H4 (cell line): ENCODE data around the gene STAMBP. TPM values are rescaled to one million over a fixed set of nuclear protein-coding genes. Genes with fewer than 3 reads are reported as not detected.
"Not testable (repeated sequence)": the region's sequence is repeated elsewhere in the genome, so short reads cannot be mapped to it uniquely, and the experiment has no call there.

Experiments
- DNase-seq: peaks from one replicate; pipeline ENCODE4 v3.0.0-alpha.2; 2015; ENCODE audit warnings: low spot score
- total RNA-seq: library from RNA; depleted of rRNA; stranded (reverse); fragments of >200 nt; shearing (Covaris generic); gene quantifications from 2 replicates; pipeline ENCODE4 v1.2.3, GENCODE V29; 2014

Gene STAMBP
- total RNA-seq, 1 experiment from 2014 or later, result 63.7 TPM

GRCh38 chr2:73836141-73836943 lies 7.6 kb downstream of the STAMBP start:
- DNase-seq, result no peak

- DNase-seq, result no peak
These were observed 9.3 kb downstream of the STAMBP start for GRCh38 chr2:73837847-73838585.

DNA sequence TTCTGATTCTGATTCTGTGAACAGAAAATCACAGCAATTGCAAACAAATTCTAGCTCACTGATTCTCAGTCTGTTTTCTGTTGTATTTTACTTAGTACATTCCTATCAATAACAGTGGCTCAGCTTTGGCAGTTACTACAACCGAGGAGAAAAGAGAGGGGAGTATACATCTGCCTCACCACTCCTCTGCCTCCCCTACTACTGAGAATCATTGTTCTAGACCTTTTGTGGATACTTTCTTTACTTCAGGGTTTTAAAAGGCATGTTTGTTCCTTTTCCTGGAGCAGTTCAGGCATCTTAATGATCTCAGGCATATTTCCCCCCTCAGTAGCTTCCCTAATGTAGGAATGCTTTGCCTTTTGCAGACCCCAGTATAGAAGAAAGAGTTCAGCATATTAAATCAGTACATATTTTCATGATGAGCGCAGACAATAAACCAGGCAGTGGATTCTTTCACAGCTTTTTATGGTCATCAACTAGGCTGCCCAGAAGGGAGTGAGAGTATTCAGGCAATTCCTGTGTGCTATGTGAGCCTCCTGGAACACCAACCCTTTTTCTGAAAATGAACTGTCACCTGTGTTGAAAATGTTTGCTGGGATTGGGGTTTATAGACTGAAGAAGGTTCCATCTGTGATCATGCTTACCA lies 10.3 kb downstream of the STAMBP start:
- no peak for DNase-seq

DNA sequence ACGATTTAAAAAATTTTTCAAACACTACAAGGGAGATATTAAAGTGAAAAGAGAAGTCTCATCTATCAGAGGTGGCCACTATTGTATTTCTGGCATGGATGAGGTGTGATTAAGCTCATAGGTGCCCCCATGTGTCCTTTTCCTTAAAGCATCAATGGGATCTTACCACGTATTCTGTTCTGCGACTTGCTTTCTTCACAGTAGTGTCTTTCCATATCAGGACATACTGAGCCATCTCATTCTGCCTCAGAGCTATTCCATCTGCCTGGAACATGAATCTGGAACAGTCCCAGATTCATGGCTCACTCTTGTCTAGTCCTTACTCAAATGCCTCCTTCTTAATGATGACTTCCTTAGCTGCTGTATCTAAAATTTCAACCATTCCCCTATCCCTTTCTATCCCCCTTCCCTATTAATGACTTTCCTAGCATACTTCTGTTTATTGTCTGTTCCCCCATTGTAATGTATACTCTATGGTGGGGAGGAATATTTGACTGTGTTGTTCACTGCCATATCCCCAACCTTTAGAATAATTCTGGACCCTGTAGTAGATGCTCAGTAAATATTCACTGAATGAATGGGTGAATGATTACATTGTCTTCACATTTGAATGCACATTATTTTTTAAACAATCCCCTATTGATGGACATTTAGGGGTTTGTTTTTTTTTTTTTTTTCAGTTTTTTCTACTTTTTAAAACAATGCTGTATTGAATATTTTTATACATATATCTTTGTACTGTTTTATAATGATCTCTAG lies 11.1 kb downstream of the STAMBP start:
- no peak for DNase-seq

DNA sequence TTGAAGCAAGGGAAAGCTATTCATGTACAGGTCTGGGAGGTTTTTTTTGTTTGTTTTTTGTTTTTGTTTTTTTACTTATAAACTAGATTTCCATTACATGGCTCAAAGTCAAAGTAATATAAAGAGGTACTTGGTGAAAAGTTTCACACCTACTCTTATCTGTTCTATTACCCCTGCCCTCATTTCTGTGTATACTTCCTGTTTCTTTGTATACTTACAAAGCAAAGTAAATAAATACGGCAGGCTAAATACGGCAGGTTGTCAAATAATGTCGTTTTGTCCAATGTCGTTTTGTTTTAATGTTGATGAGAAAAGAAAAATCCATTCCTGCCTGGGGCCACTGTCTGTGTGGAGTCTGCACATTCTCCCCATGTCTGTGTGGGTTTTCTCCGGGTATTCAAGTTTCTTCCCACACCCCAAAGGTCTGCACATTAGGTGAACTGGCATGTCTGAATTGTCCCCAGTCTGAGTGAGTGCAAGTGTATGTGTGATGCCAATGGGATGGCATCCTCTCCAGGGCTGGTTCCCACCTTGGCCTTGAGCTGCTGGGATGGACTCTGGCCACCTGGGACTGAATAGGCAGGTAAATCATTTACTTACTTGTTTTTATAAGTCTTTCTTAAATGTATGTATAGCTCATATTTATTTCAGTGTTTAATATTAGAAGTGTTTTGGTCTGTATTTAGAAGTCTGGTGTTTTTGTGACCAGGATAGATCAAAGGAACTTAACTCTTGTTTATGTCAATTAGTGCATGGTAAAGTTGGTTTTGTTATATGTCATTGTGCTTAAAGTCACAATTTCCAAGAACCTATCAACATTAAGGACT lies 13.4 kb downstream of the STAMBP start:
- no peak for DNase-seq

DNA sequence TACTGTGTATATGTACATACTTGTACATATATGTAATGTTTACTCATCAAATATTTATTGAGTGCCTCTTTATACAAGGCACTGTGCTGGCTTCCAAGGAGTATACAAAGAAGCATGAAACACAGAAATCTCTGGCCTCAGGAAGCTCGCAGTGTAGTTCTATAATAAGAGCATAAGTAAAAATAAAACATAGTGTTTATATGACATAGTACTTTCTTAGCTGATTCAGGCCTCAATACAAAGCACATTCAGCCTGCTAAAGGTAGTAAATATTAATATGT lies 13.9 kb downstream of the STAMBP start:
- DNase-seq, result no peak

- DNase-seq, result no peak
These were observed 15.3 kb downstream of the STAMBP start for GRCh38 chr2:73844087-73844486.

GRCh38 chr2:73850009-73850408 lies 21.2 kb downstream of the STAMBP start:
- DNase-seq, result no peak

- no peak for DNase-seq
These were observed 22.5 kb downstream of the STAMBP start for GRCh38 chr2:73851274-73851673.

- no peak for DNase-seq
These were observed 23.3 kb downstream of the STAMBP start for GRCh38 chr2:73852020-73852419.

GRCh38 chr2:73855526-73855925 lies 26.8 kb downstream of the STAMBP start:
- DNase-seq, result no peak

- no peak for DNase-seq
These were observed 27.5 kb downstream of the STAMBP start for GRCh38 chr2:73856214-73856613.

DNA sequence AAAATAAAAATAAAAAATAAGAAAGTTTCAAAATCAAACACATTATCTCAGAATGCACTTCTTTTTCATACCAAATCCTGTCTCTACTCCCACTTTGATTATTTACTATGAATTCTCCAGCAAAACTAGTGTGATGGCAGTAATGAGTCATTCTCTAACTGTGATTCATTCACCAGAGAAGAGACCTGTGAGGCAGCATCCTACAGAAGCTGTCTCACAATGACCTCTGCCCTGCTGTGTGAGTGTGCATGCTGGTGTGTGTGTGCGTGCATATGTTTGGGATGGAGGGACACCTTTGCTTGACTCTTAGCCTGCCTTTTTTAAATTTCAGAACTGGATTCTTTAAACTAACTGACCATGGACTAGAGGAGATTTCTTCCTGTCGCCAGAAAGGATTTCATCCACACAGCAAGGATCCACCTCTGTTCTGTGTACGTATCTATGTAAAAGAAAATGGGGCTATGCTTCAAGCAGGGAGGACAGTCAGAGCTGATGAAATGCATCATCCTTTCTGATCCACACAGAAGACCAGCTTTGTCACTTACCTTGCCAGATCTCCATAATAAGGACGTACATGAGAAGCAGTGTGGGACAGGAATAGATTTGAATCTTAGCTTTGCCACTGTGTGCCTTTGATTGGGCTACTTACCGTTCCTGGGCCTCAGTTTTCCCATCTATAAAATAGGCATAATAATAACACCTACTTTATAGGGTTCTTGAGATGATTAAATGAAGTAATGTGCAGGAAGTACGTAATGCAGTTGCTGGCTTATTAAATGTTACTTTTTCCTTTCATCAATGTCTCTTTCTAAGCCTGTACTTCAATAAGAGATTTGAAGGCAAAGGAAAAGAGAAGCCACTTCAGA lies 31.2 kb downstream of the STAMBP start:
- peak; percentile 31 for DNase-seq

DNA sequence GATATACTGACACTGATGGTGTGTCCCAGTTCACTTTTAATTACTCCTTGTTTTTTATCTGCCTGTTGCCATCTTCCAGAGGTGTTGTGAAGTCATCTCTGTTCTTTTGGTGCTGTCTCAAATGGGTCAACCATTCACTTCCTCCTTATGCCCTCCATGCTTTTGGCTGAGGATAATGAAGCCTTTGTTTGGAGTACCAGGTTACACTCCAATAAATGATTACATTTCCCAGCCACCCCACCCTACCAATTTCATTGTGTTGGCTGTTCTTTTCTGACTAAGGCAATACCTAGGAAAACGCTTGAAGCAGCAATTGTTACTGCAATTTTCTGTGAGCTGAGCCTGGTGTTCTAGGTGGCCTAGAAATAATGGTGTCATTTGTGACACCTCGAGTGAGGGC lies 34.2 kb downstream of the STAMBP start:
- no peak for DNase-seq

GRCh38 chr2:73868204-73868978 lies 39.6 kb downstream of the STAMBP start:
- no peak for DNase-seq

DNA sequence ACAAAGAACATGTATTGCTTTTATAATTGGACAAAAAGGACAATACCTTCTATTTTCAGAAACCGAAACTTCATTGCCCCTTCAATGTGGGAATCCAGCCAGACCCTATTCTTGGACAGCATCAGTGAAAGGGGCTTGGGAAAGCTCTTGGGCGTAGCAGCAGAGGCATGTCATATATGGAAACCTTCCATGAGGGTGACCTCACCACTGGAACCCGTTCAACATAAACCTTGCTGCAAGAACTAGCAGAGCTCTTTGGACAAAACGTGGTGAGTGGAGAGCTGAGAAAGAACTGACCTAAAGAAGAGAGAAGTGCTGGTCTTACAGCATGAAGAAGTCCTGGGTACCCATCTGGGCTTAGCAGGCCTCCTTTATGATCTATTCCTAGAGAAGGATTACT lies 41.3 kb downstream of the STAMBP start:
- DNase-seq, result peak; percentile 54

DNA sequence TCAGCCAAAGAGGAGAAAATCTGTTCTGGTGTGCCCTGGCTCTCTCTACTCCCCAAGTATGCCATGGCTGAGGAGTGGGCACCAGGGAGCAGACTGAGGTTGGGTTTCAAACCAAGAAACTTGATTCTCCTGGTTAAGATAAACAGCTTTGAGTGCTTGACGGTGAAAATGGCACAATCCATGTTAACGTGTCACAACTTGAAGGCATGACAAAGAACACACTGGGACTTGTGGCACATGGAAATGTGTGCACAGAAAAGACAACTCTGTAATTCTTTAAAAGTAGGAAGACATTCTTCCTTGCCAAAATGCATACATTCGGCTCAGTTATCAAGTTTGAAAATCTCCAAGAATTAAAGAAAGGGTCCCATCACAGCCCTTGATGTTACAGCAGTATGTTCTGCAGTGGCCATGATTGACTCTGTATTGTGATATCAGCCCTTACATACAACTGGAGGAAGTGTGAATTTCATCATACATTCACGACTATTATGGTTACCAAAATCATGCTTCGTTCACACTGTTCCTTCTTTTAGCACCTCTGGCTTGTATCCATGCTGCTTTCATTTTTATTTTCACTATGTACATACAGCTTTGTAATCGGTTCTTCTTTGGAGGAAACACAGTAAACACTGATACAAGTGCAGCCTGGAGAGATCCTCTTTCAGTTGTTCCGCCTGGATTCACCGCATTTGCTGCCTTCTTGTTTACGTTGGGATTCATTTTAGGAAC lies 48.5 kb downstream of the STAMBP start:
- DNase-seq, result no peak

- not testable (repeated sequence) for DNase-seq
These were observed 49.2 kb downstream of the STAMBP start for GRCh38 chr2:73877984-73878383.

- no peak for DNase-seq
These were observed 56.6 kb downstream of the STAMBP start for GRCh38 chr2:73885406-73885805.
